Testis (tissue), 2 donors: ENCODE measurements around the gene PACS1.

Experiments
- POLR2A ChIP-seq: fragments of 450-650 bp; IDR thresholded peaks from one replicate; pipeline ENCODE4 v1.6.1; 2017; ENCODE audit warnings: antibody characterized with exemption, mild to moderate bottlenecking, moderate library complexity
- TF ChIP-seq, protein P1 (sequence below), 3 experiments: fragments of 450-650 bp in 2 of 3; fragments of 200-600 bp in 1 of 3; sonication (generic) in 1 of 3; IDR thresholded peaks; one replicate each; pipeline ENCODE4 v1.5.1; 2016 to 2019; ENCODE audit warnings: antibody characterized with exemption in 3 of 3, mild to moderate bottlenecking in 2 of 3, moderate library complexity in 1 of 3

DNA sequence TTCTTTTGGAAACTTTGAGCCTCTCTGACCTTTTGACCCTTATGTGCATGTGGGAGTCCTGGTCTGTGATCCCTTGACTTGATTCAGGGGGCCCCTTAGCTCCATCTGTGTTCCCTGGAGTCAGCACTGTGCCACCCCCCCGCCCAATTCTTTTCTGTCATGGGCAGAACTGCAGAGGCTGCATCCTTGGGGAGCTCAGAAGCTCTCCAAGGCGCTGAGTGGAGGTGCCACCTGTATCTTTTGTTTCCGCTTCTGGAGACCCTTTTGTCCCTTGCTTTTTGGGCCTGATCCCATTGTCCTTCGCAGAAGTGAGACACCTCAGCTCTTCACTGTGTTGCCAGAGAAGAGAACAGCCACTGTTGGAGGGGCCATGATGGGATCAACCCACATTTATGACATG, 2.4 kb upstream of the PACS1 start:
- TF ChIP-seq, protein P1, sequence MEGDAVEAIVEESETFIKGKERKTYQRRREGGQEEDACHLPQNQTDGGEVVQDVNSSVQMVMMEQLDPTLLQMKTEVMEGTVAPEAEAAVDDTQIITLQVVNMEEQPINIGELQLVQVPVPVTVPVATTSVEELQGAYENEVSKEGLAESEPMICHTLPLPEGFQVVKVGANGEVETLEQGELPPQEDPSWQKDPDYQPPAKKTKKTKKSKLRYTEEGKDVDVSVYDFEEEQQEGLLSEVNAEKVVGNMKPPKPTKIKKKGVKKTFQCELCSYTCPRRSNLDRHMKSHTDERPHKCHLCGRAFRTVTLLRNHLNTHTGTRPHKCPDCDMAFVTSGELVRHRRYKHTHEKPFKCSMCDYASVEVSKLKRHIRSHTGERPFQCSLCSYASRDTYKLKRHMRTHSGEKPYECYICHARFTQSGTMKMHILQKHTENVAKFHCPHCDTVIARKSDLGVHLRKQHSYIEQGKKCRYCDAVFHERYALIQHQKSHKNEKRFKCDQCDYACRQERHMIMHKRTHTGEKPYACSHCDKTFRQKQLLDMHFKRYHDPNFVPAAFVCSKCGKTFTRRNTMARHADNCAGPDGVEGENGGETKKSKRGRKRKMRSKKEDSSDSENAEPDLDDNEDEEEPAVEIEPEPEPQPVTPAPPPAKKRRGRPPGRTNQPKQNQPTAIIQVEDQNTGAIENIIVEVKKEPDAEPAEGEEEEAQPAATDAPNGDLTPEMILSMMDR (IDR thresholded peaks at IDR 0.05) = no peak
- TF ChIP-seq POLR2A = no peak
